Measurements from ENCODE around the gene TEKT5. TPM values are rescaled to one million over a fixed set of nuclear protein-coding genes. Genes with fewer than 3 reads are reported as not detected.

Gene TEKT5
- total RNA-seq, result under 1 TPM in 1 of 2 donors, not detected in 1; 0.31 TPM
- 0.36 TPM for polyA plus RNA-seq (2013, experiment 1 of 2)
- polyA plus RNA-seq (2013, experiment 2 of 2), result 0.29 TPM
- long read RNA-seq, experiment 1, result 0 reads
- long read RNA-seq, experiment 2, result 0 reads
- long read RNA-seq, experiment 3, result 0 reads
- long read RNA-seq, experiment 4, result 0 reads

GRCh38 chr16:10694830-10695229 is at the start of gene TEKT5:
Gene TEKT5, minus strand, starts transcription at chr16:10694930. Its CDS starts 57 bp downstream, at chr16:10694873.
- TF ChIP-seq, protein P1, sequence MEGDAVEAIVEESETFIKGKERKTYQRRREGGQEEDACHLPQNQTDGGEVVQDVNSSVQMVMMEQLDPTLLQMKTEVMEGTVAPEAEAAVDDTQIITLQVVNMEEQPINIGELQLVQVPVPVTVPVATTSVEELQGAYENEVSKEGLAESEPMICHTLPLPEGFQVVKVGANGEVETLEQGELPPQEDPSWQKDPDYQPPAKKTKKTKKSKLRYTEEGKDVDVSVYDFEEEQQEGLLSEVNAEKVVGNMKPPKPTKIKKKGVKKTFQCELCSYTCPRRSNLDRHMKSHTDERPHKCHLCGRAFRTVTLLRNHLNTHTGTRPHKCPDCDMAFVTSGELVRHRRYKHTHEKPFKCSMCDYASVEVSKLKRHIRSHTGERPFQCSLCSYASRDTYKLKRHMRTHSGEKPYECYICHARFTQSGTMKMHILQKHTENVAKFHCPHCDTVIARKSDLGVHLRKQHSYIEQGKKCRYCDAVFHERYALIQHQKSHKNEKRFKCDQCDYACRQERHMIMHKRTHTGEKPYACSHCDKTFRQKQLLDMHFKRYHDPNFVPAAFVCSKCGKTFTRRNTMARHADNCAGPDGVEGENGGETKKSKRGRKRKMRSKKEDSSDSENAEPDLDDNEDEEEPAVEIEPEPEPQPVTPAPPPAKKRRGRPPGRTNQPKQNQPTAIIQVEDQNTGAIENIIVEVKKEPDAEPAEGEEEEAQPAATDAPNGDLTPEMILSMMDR (conservative IDR thresholded peaks at IDR 0.05), result no peak
- Mint-ChIP-seq H3K9me3 (no peaks in the 10 kb centered on the region), H3K4me3 (no peak within 1 kb of the TSS), H3K36me3 (ENCODE audit: low read depth) (no peaks in the 10 kb centered on the region), H3K27ac (no peak within 1 kb of the TSS), H3K4me1 (no peaks in the 10 kb centered on the region), H3K27me3 (ENCODE audit: insufficient read depth) (no peaks in the 10 kb centered on the region)
- Histone ChIP-seq H3K27ac (ENCODE audit: low read depth, low read length) (no peak within 1 kb of the TSS), H3K27me3 (ENCODE audit: control insufficient read depth, insufficient read depth, low read length, poor library complexity, severe bottlenecking) (no peaks in the 10 kb centered on the region), H3K4me3 (ENCODE audit: low read length) (no peak within 1 kb of the TSS), H3K36me3 (ENCODE audit: control insufficient read depth, insufficient read depth, low read length) (no peaks in the 10 kb centered on the region), H3K4me1 (ENCODE audit: control insufficient read depth, insufficient read depth, low read length) (no peaks in the 10 kb centered on the region), H3K9me3 (ENCODE audit: control insufficient read depth, low read length) (no peaks in the 10 kb centered on the region), H3K9ac (ENCODE audit: extremely low read depth, low read length, poor library complexity, severe bottlenecking) (no peak within 1 kb of the TSS)
- WGBS, 2 experiments (ENCODE audit: insufficient coverage in 1 of 2, insufficient read length in 1 of 2), result 89% methylated on average over 5 of the region's 5 CpGs
- no peak for DNase-seq

GRCh38 chr16:10743610-10744369 is 49.1 kb upstream of the TEKT5 start, which contains the start of gene NUBP1:
Gene NUBP1, plus strand, starts transcription at chr16:10743842. Its CDS starts 22 bp downstream, at chr16:10743864.
- Histone ChIP-seq H3K36me3 (ENCODE audit: control insufficient read depth, insufficient read depth, low read length) (peaks cover 14% of the 10 kb centered on the region), H3K4me1 (ENCODE audit: control insufficient read depth, insufficient read depth, low read length) (no peaks in the 10 kb centered on the region), H3K4me3 (ENCODE audit: low read length) (peak within 1 kb of the TSS; percentile 85), H3K27me3 (ENCODE audit: control insufficient read depth, insufficient read depth, low read length, poor library complexity, severe bottlenecking) (no peaks in the 10 kb centered on the region), H3K27ac (ENCODE audit: low read depth, low read length) (peak within 1 kb of the TSS; percentile 95), H3K9ac (ENCODE audit: extremely low read depth, low read length, poor library complexity, severe bottlenecking) (peak within 1 kb of the TSS; percentile 87), H3K9me3 (ENCODE audit: control insufficient read depth, low read length) (no peaks in the 10 kb centered on the region)
- H3K27ac Mint-ChIP-seq, result peak within 1 kb of the TSS; percentile 100
- H3K9me3 Mint-ChIP-seq, result no peaks in the 10 kb centered on the region
- DNase-seq, result peak; percentile 100
- TF ChIP-seq, protein P1 (conservative IDR thresholded peaks at IDR 0.05), result no peak
- peaks cover 21% of the 10 kb centered on the region for H3K36me3 Mint-ChIP-seq (ENCODE audit: low read depth)
- H3K4me3 Mint-ChIP-seq, result peak within 1 kb of the TSS; percentile 89
- WGBS, 2 experiments (ENCODE audit: insufficient coverage in 1 of 2, insufficient read length in 1 of 2), result 0 to 1% methylated on average over 29 to 57 of the region's 57 CpGs
- peaks cover 10% of the 10 kb centered on the region for H3K4me1 Mint-ChIP-seq
- H3K27me3 Mint-ChIP-seq (ENCODE audit: insufficient read depth), result no peaks in the 10 kb centered on the region

DNA sequence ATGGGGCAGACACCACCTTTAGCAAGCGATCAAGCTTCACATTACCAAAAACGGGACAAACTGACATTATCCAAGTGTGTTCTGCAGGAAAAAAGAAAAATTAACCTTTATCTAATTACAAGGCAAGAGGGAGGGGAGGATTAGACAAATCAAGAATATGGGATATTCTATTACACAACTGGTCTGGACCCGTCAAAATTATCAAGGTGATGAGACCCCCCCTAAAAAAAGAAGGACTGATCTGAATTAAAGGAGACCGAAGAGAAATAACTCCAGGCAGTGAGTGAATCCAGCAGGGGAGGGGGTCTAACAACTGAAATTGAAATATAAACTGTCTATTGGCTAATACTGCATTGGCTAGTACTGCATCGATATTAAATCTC is 48.5 kb upstream of the TEKT5 start:
- 43 to 64% methylated on average over 3 to 5 of the region's 5 CpGs for WGBS, 2 experiments (ENCODE audit: insufficient coverage in 1 of 2, insufficient read length in 1 of 2)
- Mint-ChIP-seq H3K4me3 (peak overlapping the region; percentile 89), H3K27ac (peak overlapping the region; percentile 100), H3K9me3 (no peaks in the 10 kb centered on the region), H3K4me1 (peaks cover 10% of the 10 kb centered on the region), H3K36me3 (ENCODE audit: low read depth) (peaks cover 17% of the 10 kb centered on the region), H3K27me3 (ENCODE audit: insufficient read depth) (no peaks in the 10 kb centered on the region)
- Histone ChIP-seq H3K27ac (ENCODE audit: low read depth, low read length) (peak overlapping the region; percentile 95), H3K36me3 (ENCODE audit: control insufficient read depth, insufficient read depth, low read length) (peaks cover 8% of the 10 kb centered on the region), H3K4me3 (ENCODE audit: low read length) (peak overlapping the region; percentile 85), H3K4me1 (ENCODE audit: control insufficient read depth, insufficient read depth, low read length) (no peaks in the 10 kb centered on the region), H3K27me3 (ENCODE audit: control insufficient read depth, insufficient read depth, low read length, poor library complexity, severe bottlenecking) (no peaks in the 10 kb centered on the region), H3K9me3 (ENCODE audit: control insufficient read depth, low read length) (no peaks in the 10 kb centered on the region), H3K9ac (ENCODE audit: extremely low read depth, low read length, poor library complexity, severe bottlenecking) (peak overlapping the region; percentile 87)
- no peak for DNase-seq
- TF ChIP-seq, protein P1 (conservative IDR thresholded peaks at IDR 0.05), result no peak

Data from endodermal cell (in vitro differentiated cells).